Duodenal mucosa (tissue), 2 donors: ENCODE measurements around the gene SAMD9L.

ENCODE experiments used
- H3K27ac ChIP-seq: one replicate; pipeline ENCODE4 v1.7.0; 2013; ENCODE audit warnings: low read depth, low read length
- H3K27me3 ChIP-seq, 2 donors: one replicate each; pipeline ENCODE4 v1.7.0; 2013; ENCODE audit warnings: low read length in 2 of 2, control low read depth in 1 of 2; ENCODE audit not compliant: insufficient read depth in 2 of 2, control insufficient read depth in 1 of 2
- H3K36me3 ChIP-seq, 2 donors: one replicate each; pipeline ENCODE4 v1.7.0; 2013; ENCODE audit warnings: low read length in 2 of 2, control low read depth in 1 of 2; ENCODE audit not compliant: insufficient read depth in 2 of 2, control insufficient read depth in 1 of 2
- H3K4me1 ChIP-seq, 2 donors: one replicate each; pipeline ENCODE4 v1.7.0; 2013; ENCODE audit warnings: low read length in 2 of 2, control low read depth in 1 of 2; ENCODE audit not compliant: insufficient read depth in 2 of 2, control insufficient read depth in 1 of 2
- H3K4me3 ChIP-seq, 2 donors: one replicate each; pipeline ENCODE4 v1.7.0; 2013; ENCODE audit warnings: low read length in 2 of 2, low read depth in 1 of 2
- H3K9ac ChIP-seq, 2 donors: one replicate each; pipeline ENCODE4 v1.7.0; 2013; ENCODE audit warnings: low read length in 2 of 2, low read depth in 1 of 2
- H3K9me3 ChIP-seq, 2 donors: one replicate each; pipeline ENCODE4 v1.7.0; 2013; ENCODE audit warnings: low read length in 2 of 2, control low read depth in 1 of 2; ENCODE audit not compliant: control insufficient read depth in 1 of 2

Gene SAMD9L

DNA sequence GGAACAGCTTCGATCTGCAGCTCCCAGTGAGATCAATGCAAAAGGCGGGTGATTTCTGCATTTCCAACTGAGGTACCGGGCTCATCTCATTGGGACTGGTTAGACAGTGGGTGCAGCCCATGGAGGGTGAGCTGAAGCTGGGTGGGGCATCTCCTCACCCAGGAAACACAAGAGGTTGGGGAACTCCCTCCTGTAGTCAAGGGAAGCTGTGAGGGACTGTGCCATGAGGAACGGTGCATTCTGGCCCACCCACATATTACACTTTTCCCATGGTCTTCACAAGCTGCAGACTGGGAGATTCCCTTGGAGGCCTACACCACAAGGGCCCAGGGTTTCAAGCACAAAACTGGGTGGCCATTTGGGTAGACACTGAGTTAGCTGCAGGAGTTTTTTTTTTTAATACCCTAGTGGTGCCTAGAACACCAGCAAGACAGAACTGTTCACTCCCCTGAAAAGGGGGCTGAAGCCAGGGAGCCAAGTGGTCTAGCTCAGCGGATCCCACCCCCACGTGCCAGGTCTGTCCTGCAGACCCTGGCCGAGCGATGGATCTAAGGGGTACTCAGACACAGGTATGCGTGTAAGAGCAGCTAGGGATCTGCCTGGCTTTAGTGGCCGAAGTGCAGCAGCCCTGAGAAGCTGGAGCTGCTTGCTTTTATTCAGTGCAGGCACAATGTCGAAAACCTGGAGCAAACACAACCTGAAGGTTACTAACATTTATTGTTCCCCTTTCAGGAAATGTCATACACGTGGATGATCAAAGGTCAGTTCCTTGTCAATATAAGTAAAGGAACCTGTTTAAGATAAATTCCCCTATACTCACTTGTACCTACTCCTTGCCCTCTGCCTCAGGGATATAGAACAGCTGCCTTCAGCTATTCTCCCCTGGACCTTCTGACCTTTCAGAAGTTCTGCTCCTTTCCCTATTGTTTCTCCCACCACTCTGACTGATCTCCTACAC is 27.3 kb downstream of the SAMD9L start:
- Histone ChIP-seq H3K9me3 (no peaks in the 10 kb centered on the region), H3K27ac (no peak overlapping the region), H3K9ac (no peak overlapping the region), H3K36me3 (no peaks in the 10 kb centered on the region), H3K4me3 (no peak overlapping the region), H3K4me1 (peaks cover 8 to 22% of the 10 kb centered on the region in 2 donors), H3K27me3 (no peaks in the 10 kb centered on the region)

DNA sequence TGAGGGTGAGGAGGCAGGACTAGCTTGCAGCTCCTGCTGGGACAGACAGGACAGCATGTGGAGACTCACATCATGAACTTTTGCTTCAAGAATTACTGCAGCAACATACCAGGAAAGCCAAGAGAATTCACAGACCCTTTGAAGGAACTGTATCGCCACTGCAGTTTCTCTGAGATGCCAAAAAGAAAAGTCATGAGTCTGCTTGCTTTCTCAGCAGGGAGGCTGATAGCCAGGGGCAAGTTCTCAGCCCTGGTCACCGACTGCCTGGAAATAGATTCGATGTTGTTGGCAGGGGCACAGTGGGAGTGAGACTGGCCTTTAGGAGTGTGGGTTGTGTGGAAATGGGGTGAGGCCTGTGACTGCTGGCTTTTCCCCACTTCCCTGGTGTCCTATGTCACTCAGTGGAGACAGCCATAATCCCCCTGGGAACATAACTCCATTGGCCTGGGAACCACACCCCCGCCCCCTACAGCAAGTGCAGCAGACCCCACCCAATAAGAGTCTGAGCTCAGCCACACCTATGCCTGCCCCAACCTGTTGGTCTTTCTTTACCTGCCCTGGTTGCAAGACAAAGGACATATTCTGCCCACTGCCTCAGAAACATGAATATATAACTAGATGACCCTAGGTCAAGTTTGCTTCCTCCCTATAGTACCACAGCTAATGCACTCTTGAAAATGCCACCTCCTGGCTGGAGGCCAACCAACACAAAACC is 28.8 kb downstream of the SAMD9L start:
- peaks cover 0 to 5% of the 10 kb centered on the region in 2 donors for H3K36me3 ChIP-seq
- H3K4me1 ChIP-seq = peaks cover 8 to 24% of the 10 kb centered on the region in 2 donors
- no peaks in the 10 kb centered on the region for H3K9me3 ChIP-seq

DNA sequence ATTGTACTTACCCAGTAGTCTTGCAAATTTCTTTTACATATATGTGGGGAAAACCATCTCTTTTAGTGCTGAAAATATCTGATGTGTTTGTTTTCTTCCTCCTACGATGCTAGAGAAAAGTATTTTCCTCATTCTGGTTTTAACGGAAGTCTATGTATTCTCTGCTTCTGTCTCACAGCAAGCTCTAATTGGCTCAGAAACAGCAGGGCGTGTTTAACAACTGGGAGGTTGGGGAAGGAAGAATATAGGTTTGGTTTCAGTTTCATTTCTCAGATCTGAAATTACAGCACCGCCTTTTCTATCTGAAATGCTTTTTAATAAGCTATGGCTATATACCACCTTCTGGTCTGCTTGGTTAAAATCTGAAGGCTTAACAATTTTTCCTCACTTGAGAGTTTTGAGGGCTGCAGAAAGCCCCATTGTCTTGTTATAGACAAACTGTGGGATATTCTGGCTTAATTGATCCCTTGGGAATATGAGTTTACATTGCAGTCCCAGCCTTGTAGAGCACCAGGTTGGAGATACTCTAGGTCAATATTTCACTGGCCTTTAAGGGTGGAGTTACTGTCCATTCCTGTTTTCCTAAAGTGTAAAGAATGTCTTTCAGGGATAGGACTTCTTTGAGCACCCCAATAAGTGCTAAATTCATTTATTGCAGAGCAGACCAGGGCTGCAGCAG is 30.2 kb downstream of the SAMD9L start, which contains the start of gene SAMD9:
SAMD9 (minus strand) TSS at position 128 of the 679 bp plus-strand sequence. CDS start 11,882 bp downstream, outside the sequence.
- Histone ChIP-seq H3K27ac (no peak within 1 kb of the TSS), H3K27me3 (no peaks in the 10 kb centered on the region), H3K4me1 (peaks cover 8 to 24% of the 10 kb centered on the region in 2 donors), H3K36me3 (peaks cover 0 to 5% of the 10 kb centered on the region in 2 donors), H3K4me3 (peak within 1 kb of the TSS; percentile 69 to 74), H3K9ac (peak within 1 kb of the TSS; percentile 19 to 53), H3K9me3 (no peaks in the 10 kb centered on the region)

More for the DNA sequence above, 28.8 kb downstream of the SAMD9L start:
- Histone ChIP-seq H3K4me3 (no peak overlapping the region), H3K9ac (no peak overlapping the region), H3K27me3 (no peaks in the 10 kb centered on the region), H3K27ac (no peak overlapping the region)

DNA sequence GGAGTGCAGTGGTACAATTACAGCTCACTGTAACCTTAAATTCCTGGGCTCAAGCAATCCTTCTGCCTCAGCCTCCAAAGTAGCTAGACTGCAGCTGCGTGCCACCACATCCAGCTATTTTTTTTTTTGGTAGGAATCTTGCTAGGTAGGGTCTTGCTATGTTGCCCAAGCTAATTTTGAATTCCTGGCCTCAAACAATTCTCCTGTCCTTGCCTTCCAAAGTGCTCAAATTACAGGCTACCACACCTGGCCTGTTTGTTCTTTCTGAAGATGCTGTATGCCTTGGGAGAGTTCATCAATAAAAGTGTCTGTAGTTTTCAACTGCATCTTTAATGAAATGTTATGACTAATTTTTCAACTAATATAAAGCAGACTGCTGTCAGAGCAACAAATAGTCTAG is 30.9 kb downstream of the SAMD9L start:
- Histone ChIP-seq H3K27me3 (no peaks in the 10 kb centered on the region), H3K36me3 (peaks cover 0 to 5% of the 10 kb centered on the region in 2 donors), H3K4me3 (peak overlapping the region; percentile 69 to 74), H3K4me1 (peaks cover 8 to 24% of the 10 kb centered on the region in 2 donors), H3K9ac (peak overlapping the region; percentile 19 to 53), H3K27ac (no peak overlapping the region), H3K9me3 (no peaks in the 10 kb centered on the region)

DNA sequence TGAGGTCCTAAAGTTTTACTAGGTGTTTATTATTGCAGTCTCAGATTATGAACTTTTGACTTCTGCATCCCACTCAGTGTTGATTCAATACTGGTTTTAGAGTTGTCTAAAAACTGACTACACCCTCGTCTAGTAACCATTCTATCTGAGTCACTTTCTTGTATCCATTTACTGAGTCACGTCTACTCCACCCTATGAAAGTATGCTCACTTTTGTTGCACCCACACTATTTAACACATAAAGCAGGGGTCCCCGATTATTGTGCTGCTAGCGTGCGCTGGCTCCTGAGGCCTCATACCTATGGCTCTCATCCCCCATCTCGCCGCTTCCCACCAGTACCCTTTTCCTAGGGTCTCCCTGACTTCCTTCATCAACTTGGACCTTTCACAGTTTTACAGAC is 32.4 kb downstream of the SAMD9L start:
- H3K36me3 ChIP-seq = peaks cover 0 to 5% of the 10 kb centered on the region in 2 donors
- H3K27ac ChIP-seq = no peak overlapping the region
- no peaks in the 10 kb centered on the region for H3K9me3 ChIP-seq
- H3K27me3 ChIP-seq = no peaks in the 10 kb centered on the region
- peak overlapping the region; percentile 10 to 74 for H3K4me3 ChIP-seq
- H3K4me1 ChIP-seq = peaks cover 8 to 24% of the 10 kb centered on the region in 2 donors
- H3K9ac ChIP-seq = no peak overlapping the region

DNA sequence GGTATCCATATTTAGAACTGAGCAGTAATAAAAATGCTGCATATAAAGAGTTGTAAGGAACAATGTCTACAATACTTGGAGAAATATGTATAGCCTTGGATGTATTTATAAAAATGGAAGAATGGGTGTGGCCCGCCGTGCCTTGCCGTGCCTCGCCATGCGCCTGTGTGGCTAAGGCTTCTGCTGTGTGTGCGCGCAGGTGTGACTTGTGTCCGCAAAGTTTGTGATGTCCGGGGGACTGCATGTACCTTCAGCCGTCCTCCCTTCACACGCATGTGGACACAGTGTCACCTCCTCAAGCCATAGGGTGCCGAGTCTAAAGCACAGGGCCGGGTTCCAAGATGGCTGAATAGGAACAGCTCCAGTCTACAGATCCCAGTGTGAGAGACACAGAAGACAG is 40.2 kb downstream of the SAMD9L start:
- no peak overlapping the region for H3K27ac ChIP-seq

DNA sequence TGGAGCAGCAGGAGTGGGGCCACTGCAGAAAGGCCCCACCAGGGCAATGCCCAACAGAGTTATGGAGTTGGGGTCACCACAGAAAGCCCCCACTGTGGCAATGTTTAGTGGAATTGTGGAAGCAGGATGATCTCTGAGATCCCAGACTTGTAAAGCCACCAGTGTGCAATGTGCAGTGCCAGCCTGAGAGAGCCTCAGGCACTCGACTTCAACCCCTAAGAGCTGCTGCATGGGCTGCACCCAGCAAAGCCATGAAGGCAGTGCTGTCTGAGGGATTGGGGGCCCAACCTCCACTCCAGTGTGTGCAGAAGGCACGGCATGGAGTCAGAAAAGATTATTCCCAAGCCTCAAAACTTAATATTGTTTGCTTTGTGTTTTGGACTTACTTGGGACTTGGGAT is 50.8 kb downstream of the SAMD9L start:
- Histone ChIP-seq H3K27ac (no peak overlapping the region), H3K4me1 (no peaks in the 10 kb centered on the region), H3K27me3 (no peaks in the 10 kb centered on the region), H3K9me3 (peaks cover 17 to 33% of the 10 kb centered on the region in 2 donors), H3K4me3 (no peak overlapping the region), H3K36me3 (no peaks in the 10 kb centered on the region), H3K9ac (no peak overlapping the region)

More for the DNA sequence above, 40.2 kb downstream of the SAMD9L start:
- Histone ChIP-seq H3K9ac (no peak overlapping the region), H3K9me3 (peaks cover 29 to 60% of the 10 kb centered on the region in 2 donors), H3K36me3 (peaks cover 26 to 35% of the 10 kb centered on the region in 2 donors), H3K4me1 (no peaks in the 10 kb centered on the region), H3K27me3 (no peaks in the 10 kb centered on the region), H3K4me3 (no peak overlapping the region)

DNA sequence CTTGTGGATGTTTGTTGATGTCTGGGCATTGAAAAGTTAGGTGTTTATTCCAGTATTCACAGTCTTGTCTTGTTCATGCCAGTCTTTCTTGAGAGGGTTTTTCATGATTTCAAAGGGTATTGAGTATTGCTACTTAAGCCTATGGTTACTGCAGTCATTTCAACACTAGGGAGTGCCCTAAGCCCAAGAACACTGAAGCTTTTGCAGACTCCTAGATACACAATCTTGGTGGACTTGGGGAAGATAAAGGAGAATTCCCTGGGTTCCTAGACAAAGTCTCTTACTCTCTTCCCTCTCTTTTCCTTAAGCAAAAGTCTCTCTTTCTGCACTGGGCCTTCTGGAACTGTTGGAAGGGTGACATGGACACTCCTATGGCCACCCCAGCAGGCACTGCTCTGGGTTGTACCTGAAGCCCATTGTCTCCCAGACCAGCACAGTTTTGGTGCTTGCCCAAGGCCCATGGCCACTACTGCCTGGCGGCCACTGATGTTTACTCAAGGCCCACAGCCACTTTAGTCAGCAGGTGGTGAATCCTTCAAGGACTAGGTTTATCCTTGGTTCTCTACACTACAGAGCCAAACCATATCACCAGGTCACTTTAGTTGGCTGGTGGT is 55.3 kb downstream of the SAMD9L start:
- peaks cover 0 to 4% of the 10 kb centered on the region in 2 donors for H3K9me3 ChIP-seq
- no peaks in the 10 kb centered on the region for H3K4me1 ChIP-seq
- no peak overlapping the region for H3K9ac ChIP-seq
- no peak overlapping the region for H3K27ac ChIP-seq
- no peaks in the 10 kb centered on the region for H3K36me3 ChIP-seq
- no peaks in the 10 kb centered on the region for H3K27me3 ChIP-seq
- H3K4me3 ChIP-seq = no peak overlapping the region
